ENCODE data around the gene SLK. TPM values are rescaled to one million over a fixed set of nuclear protein-coding genes. Genes with fewer than 3 reads are reported as not detected.

The SLK gene
- total and polyA plus RNA-seq, 7 donors, result 15.5 to 48.6 (median 36.6) TPM

DNA sequence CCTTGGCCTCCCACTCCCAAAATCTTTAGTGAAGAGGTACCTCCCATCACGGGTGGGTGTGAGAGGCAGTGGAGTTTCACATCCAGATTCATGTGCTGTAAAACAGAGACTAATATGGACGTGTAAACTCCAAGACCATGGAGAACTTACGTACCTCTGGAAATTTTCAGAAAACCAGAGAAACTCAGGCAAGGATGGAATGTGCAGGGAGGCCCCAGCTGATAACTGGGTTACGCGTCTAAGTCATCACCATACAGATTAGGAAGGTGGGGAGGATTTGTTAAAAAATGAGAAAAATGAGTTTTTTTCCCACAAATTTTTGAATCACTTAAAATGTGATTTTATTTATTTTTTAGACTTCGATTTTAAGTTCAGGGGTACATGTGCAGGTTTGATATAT lies 32.6 kb upstream of the SLK start:
- H3K9me3 ChIP-seq, result no peaks in the 10 kb centered on the region
- 79 to 92% (median 92%) methylated on average over 6 of the region's 6 CpGs for WGBS, 3 donors
- intact Hi-C loops (cut with DNase I), result no loop called here

DNA sequence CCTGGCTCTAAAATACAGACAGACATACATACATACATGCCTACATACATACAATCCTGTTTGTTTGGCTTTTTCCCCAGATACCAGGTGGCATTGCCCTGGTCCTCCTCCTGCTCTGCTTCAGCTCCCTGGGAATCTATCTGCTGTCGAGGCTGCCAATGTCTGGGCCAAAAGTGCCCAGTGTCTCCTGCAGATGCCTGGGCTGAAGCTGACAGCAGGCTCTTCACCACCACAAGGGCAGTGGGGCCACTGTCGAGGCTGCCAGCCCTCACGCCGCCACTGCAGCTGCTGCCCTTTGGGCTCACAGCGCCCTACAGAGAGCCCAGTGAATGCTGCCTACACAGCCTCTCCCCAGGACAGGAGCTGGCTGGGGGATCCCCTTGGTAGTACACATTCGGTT lies 30.9 kb upstream of the SLK start:
- no peak for ATAC-seq
- intact Hi-C loops (cut with DNase I), result no loop called here
- no peak for DNase-seq
- H3K27ac ChIP-seq, result no peak overlapping the region
- 45 to 61% (median 53%) methylated on average over 6 of the region's 6 CpGs for WGBS, 3 donors
- no peaks in the 10 kb centered on the region for H3K4me1 ChIP-seq
- no peak overlapping the region for H3K4me3 ChIP-seq
- TF ChIP-seq, protein P1, sequence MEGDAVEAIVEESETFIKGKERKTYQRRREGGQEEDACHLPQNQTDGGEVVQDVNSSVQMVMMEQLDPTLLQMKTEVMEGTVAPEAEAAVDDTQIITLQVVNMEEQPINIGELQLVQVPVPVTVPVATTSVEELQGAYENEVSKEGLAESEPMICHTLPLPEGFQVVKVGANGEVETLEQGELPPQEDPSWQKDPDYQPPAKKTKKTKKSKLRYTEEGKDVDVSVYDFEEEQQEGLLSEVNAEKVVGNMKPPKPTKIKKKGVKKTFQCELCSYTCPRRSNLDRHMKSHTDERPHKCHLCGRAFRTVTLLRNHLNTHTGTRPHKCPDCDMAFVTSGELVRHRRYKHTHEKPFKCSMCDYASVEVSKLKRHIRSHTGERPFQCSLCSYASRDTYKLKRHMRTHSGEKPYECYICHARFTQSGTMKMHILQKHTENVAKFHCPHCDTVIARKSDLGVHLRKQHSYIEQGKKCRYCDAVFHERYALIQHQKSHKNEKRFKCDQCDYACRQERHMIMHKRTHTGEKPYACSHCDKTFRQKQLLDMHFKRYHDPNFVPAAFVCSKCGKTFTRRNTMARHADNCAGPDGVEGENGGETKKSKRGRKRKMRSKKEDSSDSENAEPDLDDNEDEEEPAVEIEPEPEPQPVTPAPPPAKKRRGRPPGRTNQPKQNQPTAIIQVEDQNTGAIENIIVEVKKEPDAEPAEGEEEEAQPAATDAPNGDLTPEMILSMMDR (IDR thresholded peaks at IDR 0.05), result no peak
- no peaks in the 10 kb centered on the region for H3K36me3 ChIP-seq (ENCODE audit: insufficient read depth in 1 of 2, low read depth in 1 of 2)
- H3K9me3 ChIP-seq, result no peaks in the 10 kb centered on the region
- no peaks in the 10 kb centered on the region for H3K27me3 ChIP-seq (ENCODE audit: insufficient read depth in 3 of 3, low read length in 2 of 3)

More for the DNA sequence above, 32.6 kb upstream of the SLK start:
- Histone ChIP-seq H3K36me3 (ENCODE audit: insufficient read depth in 1 of 2, low read depth in 1 of 2) (no peaks in the 10 kb centered on the region), H3K4me1 (no peaks in the 10 kb centered on the region), H3K4me3 (no peak overlapping the region), H3K27me3 (ENCODE audit: insufficient read depth in 3 of 3, low read length in 2 of 3) (no peaks in the 10 kb centered on the region), H3K27ac (no peak overlapping the region)
- ATAC-seq, result no peak
- TF ChIP-seq, protein P1 (IDR thresholded peaks at IDR 0.05), result no peak
- no peak for DNase-seq

DNA sequence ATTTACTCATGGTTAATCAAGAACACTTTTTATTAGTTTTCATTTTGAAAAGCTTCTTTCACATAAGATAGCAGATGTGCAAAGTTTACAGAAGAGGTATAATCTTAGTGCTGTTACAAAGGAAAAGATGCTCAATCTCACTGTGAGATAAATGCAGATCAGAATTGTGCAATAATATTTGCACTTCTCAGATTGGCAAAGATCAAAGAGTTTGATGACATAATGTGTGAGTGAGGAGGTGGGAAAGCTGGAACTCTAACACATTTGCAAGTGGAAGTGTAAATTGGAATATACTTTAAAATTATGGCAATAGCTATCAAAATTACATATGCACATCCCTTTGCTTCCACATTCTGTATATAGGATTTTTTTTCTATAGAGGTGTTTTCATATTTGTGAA lies 27.4 kb upstream of the SLK start:
- no peaks in the 10 kb centered on the region for H3K4me1 ChIP-seq
- H3K9me3 ChIP-seq, result no peaks in the 10 kb centered on the region
- no peaks in the 10 kb centered on the region for H3K27me3 ChIP-seq (ENCODE audit: insufficient read depth in 3 of 3, low read length in 2 of 3)
- no peak overlapping the region for H3K4me3 ChIP-seq
- DNase-seq (no peak), ATAC-seq (no peak)
- no peaks in the 10 kb centered on the region for H3K36me3 ChIP-seq (ENCODE audit: insufficient read depth in 1 of 2, low read depth in 1 of 2)
- intact Hi-C loops (cut with DNase I), result no loop called here
- no peak overlapping the region for H3K27ac ChIP-seq
- TF ChIP-seq, protein P1 (IDR thresholded peaks at IDR 0.05), result no peak

DNA sequence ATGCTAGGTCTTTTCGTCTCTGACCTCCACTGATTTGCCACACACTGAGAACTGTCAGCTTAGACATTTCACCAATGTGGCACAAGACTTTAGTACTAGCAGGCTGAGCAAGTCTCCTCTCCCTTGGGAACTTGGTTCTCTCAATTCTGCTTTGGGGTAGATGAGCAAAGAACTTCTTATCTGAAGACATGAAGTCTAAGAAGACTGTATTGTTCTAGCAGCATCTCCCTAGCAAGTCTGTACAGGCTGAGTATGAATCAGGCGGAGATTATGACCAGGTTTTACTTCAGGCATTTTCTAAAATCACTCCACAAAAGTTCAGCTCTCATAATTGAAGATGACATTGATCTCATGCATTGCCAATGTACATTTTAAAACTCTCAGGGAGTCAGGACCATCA lies 25.1 kb upstream of the SLK start:
- DNase-seq (no peak), ATAC-seq (no peak)
- Histone ChIP-seq H3K27ac (no peak overlapping the region), H3K27me3 (ENCODE audit: insufficient read depth in 3 of 3, low read length in 2 of 3) (no peaks in the 10 kb centered on the region), H3K9me3 (no peaks in the 10 kb centered on the region), H3K4me3 (no peak overlapping the region), H3K4me1 (no peaks in the 10 kb centered on the region), H3K36me3 (ENCODE audit: insufficient read depth in 1 of 2, low read depth in 1 of 2) (no peaks in the 10 kb centered on the region)
- intact Hi-C loops (cut with DNase I), result no loop called here
- TF ChIP-seq, protein P1 (IDR thresholded peaks at IDR 0.05), result no peak
- 62 to 88% (median 63%) methylated on average over 2 of the region's 2 CpGs for WGBS, 3 donors

DNA sequence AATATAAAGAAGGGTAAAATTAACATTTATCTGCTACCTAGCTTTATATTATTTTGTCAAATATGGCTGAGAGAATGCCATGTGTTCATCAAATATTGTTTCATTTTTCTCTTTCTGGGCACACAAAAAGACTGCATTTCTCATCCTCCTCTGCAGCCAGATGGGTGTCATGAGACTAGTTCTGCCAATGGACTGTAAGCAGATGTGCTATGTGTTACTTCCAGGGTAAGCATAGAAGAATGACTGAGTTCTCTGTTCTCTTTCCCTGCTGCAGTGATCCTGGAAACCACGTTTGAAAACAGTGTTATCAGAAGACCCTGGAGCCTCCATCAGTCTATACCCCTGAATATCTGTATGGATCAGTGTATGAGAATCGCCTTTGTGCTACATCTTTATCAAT lies 24.1 kb upstream of the SLK start:
- TF ChIP-seq, protein P1 (IDR thresholded peaks at IDR 0.05), result no peak
- H3K27ac ChIP-seq, result no peak overlapping the region
- intact Hi-C loops (cut with DNase I), result no loop called here
- ATAC-seq (no peak), DNase-seq (no peak)
- H3K27me3 ChIP-seq (ENCODE audit: insufficient read depth in 3 of 3, low read length in 2 of 3), result no peaks in the 10 kb centered on the region
- no peak overlapping the region for H3K4me3 ChIP-seq
- 61 to 70% (median 69%) methylated on average over 2 of the region's 2 CpGs for WGBS, 3 donors
- no peaks in the 10 kb centered on the region for H3K4me1 ChIP-seq
- H3K9me3 ChIP-seq, result no peaks in the 10 kb centered on the region
- H3K36me3 ChIP-seq (ENCODE audit: insufficient read depth in 1 of 2, low read depth in 1 of 2), result no peaks in the 10 kb centered on the region

All from psoas muscle (tissue), 8 donors.